ENCODE data around the gene PPCDC. TPM values are rescaled to one million over a fixed set of nuclear protein-coding genes. Genes with fewer than 3 reads are reported as not detected.

Gene PPCDC
- total and polyA plus RNA-seq, 2 of the 4 experiments (the other 2 are of a cell fraction), result 13.3 to 16.3 TPM

DNA sequence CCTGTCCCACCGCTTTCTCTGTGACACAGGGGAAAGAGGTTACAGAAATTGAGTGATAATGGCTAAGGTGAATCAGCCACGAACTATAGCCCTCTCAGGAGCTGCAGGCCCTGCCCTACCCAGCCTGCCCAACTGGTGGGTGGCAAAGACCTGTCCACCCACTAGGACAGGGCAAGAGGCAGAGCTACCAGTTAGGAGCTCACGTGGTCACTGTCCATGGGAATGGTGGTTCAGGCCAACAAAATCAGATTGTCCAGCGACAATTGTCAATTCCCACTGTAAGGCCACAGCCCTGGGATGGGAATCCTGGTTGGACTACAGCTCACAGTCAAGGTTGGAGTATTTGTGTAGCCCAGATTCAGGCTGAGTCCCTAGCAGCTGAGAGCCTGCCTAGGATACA is 75.0 kb downstream of the PPCDC start:
- in situ Hi-C loops (cut with MboI; ENCODE audit: low sequenced_read_pairs), result no loop called here

More for the DNA sequence above, 75.0 kb downstream of the PPCDC start:
- no peak for ATAC-seq (ENCODE audit: low read depth)
- peaks cover 12% of the 10 kb centered on the region for H3K27me3 ChIP-seq (ENCODE audit: control insufficient read depth, insufficient read depth, low read length)
- no peak overlapping the region for H3K18ac ChIP-seq (ENCODE audit: low read depth, low read length)
- H3K9me3 ChIP-seq (ENCODE audit: control insufficient read depth, insufficient read depth, low read length), result no peaks in the 10 kb centered on the region
- no peak overlapping the region for H3K4me2 ChIP-seq (ENCODE audit: low read depth, low read length)
- H2BK15ac ChIP-seq (ENCODE audit: low read depth, low read length), result no peak overlapping the region
- H2BK120ac ChIP-seq (ENCODE audit: low read depth, low read length), result no peak overlapping the region
- intact Hi-C loops (cut with micrococcal nuclease), result no loop called here
- CTCF ChIA-PET, result no interaction called here
- no peak overlapping the region for H4K8ac ChIP-seq (ENCODE audit: low read depth in 2 of 2, low read length in 2 of 2)
- H3K4me1 ChIP-seq (ENCODE audit: control insufficient read depth, insufficient read depth, low read length), result no peaks in the 10 kb centered on the region
- no peak overlapping the region for H4K5ac ChIP-seq (ENCODE audit: low read depth, low read length)
- no peak overlapping the region for H3K4me3 ChIP-seq (ENCODE audit: insufficient read depth, low read depth, low read length)
- no peak overlapping the region for H4K91ac ChIP-seq (ENCODE audit: insufficient read depth, low read depth, low read length)
- no peak for DNase-seq
- no peaks in the 10 kb centered on the region for H4K20me1 ChIP-seq (ENCODE audit: insufficient read depth, low read length)
- H2AK5ac ChIP-seq (ENCODE audit: low read depth, low read length), result no peak overlapping the region
- H3K9me1 ChIP-seq (ENCODE audit: insufficient read depth, low read length), result no peaks in the 10 kb centered on the region
- H3K23ac ChIP-seq (ENCODE audit: low read depth, low read length), result no peak overlapping the region
- no peak overlapping the region for H3K14ac ChIP-seq (replicated peaks; ENCODE audit: low read depth, low read length)
- H3K56ac ChIP-seq (ENCODE audit: extremely low read depth, insufficient read depth, low read length), result no peak overlapping the region
- WGBS, 2 experiments (ENCODE audit: extremely low coverage in 2 of 2, insufficient read length in 1 of 2), result 93% methylated on average over 3 of the region's 4 CpGs; no CpG with 5 or more reads in 1 of the 2 experiments
- H2BK5ac ChIP-seq (ENCODE audit: low read depth, low read length, poor library complexity, severe bottlenecking), result no peak overlapping the region
- H3K27ac ChIP-seq (ENCODE audit: insufficient read depth, low read length), result no peak overlapping the region
- no peak overlapping the region for H2AK9ac ChIP-seq (replicated peaks; ENCODE audit: low read depth, low read length, poor library complexity)
- no peak overlapping the region for H3K4ac ChIP-seq (ENCODE audit: low read depth, low read length)
- no peak for TF ChIP-seq FOS (IDR thresholded peaks at IDR 0.05; ENCODE audit: low read depth, low read length)
- no peak for TF ChIP-seq MAFK (IDR thresholded peaks at IDR 0.05; ENCODE audit: low read depth, low read length)
- TF ChIP-seq ELK1 (IDR thresholded peaks at IDR 0.05; ENCODE audit: borderline replicate concordance, low read depth, low read length), result no peak
- TF ChIP-seq RAD21 (IDR thresholded peaks at IDR 0.05; ENCODE audit: low read length), result no peak
- no peak for TF ChIP-seq MAZ (IDR thresholded peaks at IDR 0.05; ENCODE audit: borderline replicate concordance, low read depth, low read length)
- TF ChIP-seq CTCF (conservative IDR thresholded peaks at IDR 0.05; ENCODE audit: low read depth, low read length), result no peak
- no peak for TF ChIP-seq RFX5 (IDR thresholded peaks at IDR 0.05; ENCODE audit: low read depth, low read length)
- no peak for TF ChIP-seq RCOR1 (IDR thresholded peaks at IDR 0.05; ENCODE audit: insufficient replicate concordance, low read length)
- TF ChIP-seq NFE2L2 (IDR thresholded peaks at IDR 0.05; ENCODE audit: low read depth, low read length), result no peak
- no peak for TF ChIP-seq SMC3 (IDR thresholded peaks at IDR 0.05; ENCODE audit: low read depth, low read length)
- TF ChIP-seq CEBPB (IDR thresholded peaks at IDR 0.05; ENCODE audit: low read depth, low read length), result no peak
- no peak for TF ChIP-seq POLR2A (IDR thresholded peaks at IDR 0.05; ENCODE audit: low read depth, low read length)
- no peak for TF ChIP-seq CHD1 (IDR thresholded peaks at IDR 0.05; ENCODE audit: low read depth, low read length)
- no peak for TF ChIP-seq BHLHE40 (IDR thresholded peaks at IDR 0.05; ENCODE audit: low read depth, low read length)
- peak overlapping the region; percentile 61 for H2AFZ ChIP-seq (replicated peaks; ENCODE audit: low read length, poor library complexity)
- no peak overlapping the region for H2BK20ac ChIP-seq (ENCODE audit: low read depth, low read length)
- H3K79me1 ChIP-seq (ENCODE audit: low read depth in 1 of 2, low read length in 2 of 2), result no peaks in the 10 kb centered on the region
- POLR2A ChIA-PET (ENCODE audit: unreplicated experiment), result no interaction called here
- no peaks in the 10 kb centered on the region for H3K36me3 ChIP-seq (ENCODE audit: control insufficient read depth, insufficient read depth, low read length)
- dilution Hi-C loops (cut with HindIII; ENCODE audit: low sequenced_read_pairs, unreplicated experiment), result no loop called here
- no TSS peak for BruUV-seq (replicated peaks)
- no peak overlapping the region for H3K9ac ChIP-seq (ENCODE audit: low read depth, low read length)
